ENCODE data around the gene GALNS.

Gene GALNS

DNA sequence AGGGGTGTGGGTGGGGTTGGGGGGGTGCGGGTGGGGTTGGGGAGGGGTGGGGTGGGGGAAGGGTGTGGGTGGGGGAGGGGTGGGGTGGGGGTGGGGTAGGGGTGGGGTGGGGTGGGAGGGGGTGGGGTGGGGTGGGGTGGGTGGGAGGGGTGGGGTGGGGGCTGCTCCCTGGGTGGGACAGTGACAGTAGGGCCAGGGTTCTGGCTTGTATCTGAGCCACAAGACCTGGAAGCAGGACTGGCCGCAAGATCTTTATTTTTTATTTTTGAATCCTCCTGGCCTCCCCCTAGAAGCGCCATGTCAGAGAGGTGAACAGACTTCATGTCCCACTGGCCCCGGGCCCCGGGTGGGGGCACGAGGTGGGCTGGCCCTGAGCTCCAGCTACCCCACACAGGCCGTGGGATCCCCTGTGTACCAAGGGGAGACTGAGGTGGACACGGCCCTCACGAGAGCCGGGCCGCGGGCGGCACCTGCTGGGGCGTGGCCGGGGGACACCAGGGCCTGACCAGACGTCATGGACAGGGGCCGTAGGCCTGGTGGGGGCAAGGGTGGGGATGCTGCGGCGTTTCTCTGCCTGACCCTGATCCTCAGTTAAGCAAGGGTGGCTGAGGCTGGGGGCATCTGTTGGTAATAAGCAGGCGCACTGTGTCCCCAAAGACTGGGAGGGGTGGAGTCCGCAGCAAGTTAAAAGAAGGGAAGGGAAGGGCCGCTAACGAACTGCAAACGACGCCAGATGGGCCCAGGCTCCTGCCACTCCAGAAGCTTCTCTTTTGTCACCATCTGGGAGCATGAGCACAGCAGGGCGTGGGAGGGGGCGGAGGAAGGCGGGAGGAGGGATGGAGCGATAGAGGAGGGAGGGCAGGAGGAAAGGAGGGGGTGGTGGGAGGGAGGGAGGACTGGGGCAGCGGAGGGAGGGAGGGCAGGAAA lies 32.0 kb upstream of the GALNS start:
- no peak for DNase-seq (ENCODE audit: low read depth)

DNA sequence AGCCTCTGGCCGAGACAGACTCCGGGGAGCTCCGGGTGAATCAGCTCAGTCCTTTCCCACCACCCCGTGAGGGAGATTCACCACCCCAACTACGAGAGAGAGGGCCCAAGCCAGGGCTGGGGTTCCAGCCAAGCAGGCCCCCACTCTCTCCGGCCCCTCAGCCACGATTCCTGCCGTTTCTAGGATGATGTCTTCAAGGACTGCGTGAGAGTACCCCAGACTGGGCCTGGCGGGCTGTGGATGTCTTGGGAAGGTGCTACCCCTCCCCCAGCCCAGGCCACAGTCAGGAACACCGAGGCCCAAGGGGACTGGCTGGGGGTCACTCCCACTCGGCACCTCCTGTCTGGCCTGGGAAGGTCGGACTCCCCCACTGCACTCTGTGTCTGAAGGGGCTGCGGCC lies 31.3 kb upstream of the GALNS start:
- no peak for DNase-seq (ENCODE audit: low read depth)

DNA sequence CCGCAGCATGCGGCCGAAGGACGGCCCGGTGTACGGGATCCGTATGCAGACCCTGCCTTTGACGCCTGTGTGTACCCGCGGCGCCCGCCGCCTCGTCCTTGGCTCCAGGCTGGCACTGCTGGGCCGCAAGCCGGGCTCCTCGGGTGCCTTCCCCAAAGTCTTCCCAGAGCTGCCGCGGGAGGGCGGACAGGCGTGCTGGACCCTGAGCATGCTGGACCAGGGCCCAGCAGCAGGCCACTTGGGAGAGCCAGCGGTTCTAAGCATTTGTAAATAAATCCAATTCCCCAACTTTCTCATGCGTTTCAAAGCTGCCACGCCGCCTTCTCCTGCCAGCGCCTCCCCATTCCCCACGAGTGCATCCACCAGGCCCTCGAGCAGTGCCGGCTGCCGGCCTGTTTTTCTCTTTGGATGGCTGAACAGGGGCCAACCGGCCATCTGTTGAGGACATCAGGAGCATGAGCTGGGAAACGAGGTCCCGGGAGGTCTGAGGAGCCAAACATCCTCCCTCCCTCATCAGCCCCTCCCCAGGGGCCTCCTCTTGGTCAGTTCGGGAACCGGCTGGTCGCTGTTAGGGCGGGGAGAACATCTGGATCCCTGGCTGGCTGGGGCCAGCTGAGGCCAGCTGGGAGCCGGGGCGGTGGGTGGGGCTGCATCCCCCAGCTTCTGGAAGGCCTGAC lies 30.2 kb upstream of the GALNS start:
- DNase-seq (ENCODE audit: low read depth) = peak; percentile 92

DNA sequence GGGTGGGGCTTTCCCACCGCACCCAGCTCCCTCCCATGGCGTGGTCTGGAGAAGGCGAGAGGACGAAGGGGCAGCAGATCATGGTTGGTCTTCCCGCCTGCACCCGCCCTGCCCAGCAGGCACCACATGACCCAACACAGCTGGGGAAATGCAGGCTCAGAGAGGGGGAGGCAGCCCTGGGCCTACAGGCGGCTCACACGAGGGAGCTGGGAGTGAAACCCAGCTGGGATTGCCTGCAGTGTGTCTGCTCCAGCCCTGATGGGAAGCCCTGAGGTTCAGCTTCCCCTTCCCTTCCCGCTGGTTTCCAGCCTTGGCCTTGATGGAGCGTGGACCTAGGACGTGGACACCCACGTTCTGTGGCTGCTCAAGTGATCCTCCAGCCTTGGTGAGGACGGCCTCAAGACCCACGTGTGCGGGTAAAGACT lies 29.7 kb upstream of the GALNS start:
- peak; percentile 3 for DNase-seq (ENCODE audit: low read depth)

DNA sequence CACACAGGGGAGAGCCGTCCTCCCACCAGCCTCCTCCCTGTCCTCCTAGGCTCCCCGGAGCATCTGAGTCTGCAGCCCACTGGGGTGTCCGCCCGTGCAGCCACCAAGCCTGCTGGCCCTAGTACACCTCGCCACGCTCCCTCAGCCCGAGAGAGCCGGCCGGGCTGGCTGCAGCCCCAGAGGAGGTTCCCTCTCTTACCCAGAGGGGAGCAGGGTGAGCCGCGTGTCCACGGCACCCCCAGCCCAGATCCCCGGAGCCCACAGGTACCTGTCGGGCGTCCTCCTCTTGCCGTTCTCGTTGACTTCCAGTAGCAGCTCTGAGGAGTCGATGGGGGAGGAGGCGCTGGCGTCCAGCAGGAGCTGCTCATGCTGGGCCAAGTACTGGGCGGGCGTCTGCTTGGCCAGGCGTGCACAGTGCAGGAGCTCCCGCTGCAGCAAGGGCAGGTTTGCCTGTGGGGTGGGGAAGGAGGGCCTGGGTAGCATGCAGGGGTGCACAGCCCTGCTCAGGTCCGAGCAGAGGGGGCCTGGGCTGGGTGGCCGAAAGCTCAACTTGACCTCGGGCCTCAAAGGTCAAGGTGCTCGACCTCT lies 29.0 kb upstream of the GALNS start:
- DNase-seq (ENCODE audit: low read depth) = no peak

DNA sequence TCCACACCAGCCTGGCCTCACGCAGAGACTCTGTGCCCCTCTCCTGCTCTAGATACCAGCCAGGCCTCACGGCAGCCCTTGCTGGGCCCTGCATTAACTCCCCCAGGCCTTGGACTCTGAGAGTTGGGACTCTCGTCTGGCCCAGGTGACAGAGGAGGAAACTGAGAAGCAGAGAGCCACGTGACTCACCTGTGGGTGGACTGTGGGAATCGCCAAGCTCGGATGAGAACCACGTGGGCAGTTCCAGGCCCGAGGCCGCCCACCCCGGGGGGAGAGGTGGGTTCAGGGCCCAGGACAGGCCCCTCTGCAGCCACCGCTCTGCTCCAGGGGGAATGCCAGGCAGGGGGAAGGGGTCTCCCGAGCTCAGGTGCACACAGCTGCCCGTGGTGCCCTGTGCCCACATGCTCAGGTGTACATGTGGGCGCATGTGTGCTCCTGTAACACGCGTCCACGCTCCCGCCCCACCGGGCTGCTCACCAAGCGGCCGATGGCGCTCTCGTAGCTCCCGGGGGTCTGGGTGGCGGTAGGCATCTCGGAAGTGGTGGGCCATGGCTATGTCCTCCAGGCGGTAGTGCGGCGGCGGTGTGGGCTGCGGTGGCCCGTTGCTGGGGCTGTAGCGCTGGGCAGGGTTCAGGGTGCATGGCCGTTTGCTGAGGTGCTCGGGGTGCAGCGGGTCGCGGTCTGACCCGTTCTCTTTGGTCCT lies 28.0 kb upstream of the GALNS start:
- no peak for DNase-seq (ENCODE audit: low read depth)

DNA sequence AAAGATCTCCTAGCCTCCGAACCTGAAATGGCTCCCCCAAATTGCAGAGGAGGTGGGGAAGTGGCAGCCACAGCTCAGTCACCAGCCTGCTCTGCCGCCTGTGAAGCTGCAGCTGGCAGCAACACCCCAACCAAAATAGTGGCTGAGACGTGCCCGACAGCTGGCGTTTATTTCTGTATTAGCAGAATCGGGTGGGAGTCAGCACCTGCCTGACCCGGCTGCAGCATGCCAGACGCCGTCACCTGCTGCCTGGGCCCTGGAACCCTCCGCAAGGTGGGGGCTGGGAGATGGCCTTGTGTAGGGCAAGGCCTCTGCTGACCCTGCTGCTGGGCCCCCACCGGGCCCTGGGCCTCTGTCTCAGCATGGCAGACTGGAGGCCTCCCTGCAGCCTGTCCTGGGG lies 27.2 kb upstream of the GALNS start:
- DNase-seq (ENCODE audit: low read depth) = no peak

DNA sequence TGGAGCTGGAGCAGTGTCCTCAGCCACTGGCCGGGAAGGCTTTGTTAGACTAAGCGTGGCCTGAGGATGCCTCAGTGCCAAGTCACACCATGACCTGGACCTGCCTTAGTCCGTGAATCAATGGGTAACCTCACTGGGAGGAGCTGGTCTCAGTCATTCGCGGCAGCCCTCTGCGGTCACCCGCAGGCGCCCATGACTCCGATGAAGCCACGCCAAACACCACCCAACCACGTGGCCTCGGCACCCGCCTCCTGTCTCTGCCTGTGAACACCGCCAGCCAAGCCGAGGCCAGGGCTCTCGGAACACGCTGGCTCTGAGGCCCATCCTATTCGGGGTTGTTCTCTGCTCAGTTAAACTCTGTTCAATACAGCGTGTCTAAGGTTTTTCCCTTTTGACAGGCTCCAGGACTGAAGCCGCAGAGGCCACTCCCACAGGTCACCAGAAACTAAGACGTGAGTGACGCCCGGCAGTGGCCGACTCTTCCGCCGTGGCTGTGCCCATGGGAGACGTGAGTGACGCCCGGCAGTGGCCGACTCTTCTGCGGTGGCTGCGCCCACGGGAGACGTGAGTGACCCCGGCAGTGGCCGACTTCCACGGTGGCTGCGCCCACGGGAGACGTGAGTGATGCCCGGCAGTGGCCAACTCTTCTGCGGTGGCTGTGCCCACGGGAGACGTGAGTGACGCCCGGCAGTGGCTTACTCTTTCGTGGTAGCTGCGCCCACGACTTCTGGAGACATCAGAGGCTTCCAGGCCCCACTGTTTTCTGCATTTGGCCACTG lies 26.6 kb upstream of the GALNS start:
- no peak for DNase-seq (ENCODE audit: low read depth)

DNA sequence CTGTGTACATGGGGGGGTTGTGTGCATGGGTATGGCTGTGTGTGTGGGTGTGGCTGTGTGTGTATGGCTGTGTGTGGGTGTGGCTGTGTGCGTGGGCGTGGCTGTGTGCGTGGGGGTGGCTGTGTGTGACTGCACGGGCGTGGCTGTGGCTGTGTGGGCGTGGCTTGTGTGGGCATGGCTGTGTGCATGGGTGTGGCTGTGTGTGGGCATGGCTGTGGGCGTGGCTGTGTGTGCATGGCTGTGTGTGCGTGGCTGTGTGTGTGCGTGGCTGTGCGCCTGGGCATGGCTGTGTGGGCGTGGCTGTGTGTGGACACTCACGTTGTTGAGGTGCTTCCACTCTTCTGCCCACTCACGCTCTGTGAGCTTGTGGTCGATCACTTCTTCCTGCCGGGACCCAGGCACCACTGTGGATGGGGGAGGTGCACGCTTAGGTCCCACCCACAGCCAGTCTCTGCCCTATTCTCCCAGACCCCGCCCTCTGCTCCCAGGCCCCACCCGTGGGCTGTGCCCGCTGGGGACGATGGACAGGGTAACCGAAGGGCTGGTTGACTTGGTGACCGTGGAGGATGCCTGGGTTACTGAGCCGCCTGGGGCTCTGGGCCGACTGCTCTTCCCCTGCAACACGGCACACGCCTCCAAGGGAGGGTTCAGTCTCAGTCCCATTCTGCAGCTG lies 25.7 kb upstream of the GALNS start:
- DNase-seq (ENCODE audit: low read depth) = no peak

DNA sequence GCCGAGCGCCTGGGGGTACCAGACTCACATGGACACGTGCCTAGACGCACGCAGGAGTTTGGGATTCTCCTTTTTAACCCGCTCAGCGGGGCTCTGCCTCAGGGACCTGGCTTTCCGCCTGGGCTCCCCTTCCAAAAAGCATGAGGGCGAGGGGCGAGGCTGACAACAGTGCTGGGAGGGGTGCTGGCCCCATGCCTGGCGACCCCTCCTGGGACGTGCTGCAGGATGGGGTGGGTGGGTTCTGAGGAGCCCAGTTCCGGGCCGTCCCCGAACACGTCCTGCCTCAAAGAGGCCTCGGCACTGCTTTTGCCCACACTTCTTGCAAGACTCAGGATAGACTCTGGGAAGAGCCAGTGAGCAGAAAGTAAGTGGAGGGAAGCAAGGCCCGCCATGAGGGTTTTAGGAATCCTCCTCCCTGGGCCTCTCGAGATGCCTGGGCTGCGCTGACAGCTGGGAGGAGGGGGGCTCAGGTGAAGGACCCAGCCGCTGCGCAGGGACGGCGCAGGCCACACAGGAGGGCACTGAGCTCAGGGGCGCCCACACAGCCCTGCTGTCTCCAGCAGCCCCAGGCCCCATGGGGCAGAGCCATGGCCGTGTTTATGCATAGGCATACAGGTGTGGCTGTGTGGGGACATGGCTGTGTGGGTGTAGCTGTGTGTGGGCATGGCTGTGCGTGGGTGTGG lies 25.1 kb upstream of the GALNS start:
- DNase-seq (ENCODE audit: low read depth) = no peak

DNA sequence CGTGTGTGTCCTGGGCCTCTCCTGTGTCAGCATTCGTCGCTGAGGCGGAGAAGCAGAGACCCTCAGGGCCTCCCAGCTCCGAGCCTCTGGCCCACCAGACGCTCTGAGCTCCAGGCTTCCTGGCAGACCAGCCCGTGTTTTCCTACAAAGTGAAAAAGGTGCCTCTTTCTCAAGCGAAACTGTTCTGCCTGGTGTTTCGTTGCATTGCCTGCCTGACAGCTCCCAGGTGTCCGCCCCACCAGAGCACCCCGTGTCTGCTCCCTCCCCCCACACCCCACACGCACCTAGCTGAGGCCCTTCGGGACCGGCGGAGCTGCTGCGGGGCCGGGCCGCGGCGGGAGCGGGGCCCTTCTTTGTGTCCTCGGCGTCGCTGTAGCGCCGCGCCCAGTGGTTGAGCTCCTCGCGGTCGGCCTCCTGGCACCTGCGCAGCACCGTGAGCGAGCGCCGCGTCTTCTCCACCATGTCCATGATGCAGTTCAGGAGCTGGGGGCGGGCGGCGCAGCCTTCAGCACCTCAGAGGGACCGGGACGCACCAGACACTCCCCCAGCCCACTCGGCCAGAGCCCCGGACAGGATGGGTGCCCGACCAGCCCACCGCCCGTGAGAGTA lies 24.4 kb upstream of the GALNS start:
- no peak for DNase-seq (ENCODE audit: low read depth)

DNA sequence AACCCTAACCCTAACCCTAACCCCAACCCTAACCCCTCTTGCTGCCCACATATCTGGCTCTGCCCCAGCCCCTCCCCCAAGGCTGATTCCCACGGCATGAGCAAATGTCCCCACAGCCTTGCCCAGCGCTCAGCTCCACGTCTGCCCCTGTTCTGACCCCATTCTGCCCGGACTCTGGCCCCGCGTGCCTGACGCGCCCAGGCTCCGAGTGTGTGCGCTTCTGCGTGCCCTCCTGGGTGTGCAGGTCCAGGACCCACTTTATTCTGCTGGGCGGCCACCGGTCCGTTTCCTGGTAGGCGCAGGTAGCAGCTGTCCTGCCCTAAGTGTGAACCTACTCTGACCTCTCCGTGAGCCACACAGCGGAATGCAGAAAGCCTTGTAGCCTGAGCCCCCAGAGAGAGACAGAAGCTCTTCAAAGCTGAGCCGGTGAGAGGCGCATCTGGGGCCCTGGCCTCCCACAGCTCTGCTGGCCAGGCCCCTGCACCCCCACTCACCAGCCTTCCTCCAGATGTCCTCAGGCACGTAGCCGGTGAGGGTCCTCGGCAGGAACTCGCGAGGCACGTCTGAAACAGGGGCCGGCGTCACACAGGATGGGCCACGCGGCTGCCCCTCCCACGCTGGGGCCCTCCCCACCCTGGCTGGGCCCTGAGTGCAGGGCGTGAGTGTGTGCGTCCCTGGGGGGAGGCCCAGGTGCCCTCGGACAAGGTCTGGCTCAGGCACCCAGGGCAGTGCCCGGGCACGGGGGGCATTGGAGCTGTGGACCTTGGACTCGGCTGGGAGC lies 23.7 kb upstream of the GALNS start:
- DNase-seq (ENCODE audit: low read depth) = no peak

DNA sequence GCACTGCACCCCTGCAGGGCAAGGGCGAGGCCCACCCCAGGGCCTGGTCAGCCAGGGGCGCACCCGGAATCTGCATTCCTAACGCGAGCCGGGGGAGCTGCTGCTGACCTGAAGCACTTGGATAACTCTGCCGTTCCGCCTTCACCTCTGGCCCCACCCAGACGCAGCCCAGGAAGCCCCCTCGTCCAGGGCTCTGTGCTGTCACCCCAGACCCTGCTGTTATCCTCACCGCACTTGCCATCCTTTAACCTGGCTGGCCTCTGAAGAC lies 23.0 kb upstream of the GALNS start:
- no peak for DNase-seq (ENCODE audit: low read depth)

DNA sequence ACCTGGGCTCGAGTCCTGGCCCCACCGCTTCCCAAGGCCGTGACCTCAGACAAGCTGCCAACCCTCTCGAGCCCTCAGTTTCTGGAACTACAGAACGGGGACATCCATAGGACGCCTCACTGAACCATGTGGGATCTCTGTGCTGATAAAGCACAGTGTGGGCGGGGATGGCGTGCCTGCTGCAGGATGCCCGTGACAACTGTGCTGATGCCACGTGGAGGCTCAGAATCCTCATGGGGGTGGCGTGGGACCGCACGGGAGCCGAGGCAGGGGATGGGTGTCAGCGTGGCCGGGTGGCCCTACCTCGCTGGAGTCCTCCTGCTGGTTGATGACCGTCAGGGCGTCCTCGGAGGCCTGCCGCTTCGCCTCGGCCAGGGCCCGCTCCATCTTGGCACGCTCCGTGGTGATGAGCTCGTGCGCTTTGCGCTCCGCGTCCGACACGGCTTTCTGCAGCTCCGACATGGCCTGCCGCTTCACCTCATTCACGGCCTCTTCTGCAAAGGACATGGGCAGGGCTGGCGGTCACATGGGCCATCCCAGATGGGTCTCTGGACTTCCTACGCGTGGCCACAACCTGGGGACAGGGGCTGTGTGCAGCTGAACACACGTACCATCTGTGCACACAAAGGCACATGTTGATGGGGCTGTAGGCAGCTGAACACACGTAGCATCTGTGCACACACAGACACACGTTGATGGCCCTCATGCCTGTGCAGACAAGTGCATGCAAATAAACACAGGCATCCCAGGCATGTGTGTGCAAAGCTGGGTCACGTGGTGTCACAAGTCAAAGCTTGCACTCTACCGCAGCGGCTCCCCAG lies 22.4 kb upstream of the GALNS start:
- no peak for DNase-seq (ENCODE audit: low read depth)

DNA sequence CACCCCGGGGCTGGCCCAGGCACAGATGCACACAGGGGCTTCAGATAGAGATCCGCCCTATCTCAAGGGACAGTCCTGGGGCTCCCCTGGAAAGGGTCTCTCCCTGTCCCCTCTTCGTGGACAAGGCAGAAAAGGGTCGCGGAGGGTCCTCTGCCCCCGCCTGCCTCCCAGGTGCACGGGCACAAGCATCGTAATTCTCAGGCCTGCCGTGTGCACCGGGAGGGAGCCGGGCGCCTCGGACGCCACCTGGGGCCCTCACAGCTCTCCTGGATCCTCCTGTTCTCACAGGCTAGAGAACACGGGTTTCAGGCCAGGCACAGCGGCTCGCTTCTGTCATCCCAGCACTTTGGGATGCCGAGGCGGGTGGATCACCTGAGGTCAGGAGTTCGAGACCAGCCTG lies 21.6 kb upstream of the GALNS start:
- no peak for DNase-seq (ENCODE audit: low read depth)

DNA sequence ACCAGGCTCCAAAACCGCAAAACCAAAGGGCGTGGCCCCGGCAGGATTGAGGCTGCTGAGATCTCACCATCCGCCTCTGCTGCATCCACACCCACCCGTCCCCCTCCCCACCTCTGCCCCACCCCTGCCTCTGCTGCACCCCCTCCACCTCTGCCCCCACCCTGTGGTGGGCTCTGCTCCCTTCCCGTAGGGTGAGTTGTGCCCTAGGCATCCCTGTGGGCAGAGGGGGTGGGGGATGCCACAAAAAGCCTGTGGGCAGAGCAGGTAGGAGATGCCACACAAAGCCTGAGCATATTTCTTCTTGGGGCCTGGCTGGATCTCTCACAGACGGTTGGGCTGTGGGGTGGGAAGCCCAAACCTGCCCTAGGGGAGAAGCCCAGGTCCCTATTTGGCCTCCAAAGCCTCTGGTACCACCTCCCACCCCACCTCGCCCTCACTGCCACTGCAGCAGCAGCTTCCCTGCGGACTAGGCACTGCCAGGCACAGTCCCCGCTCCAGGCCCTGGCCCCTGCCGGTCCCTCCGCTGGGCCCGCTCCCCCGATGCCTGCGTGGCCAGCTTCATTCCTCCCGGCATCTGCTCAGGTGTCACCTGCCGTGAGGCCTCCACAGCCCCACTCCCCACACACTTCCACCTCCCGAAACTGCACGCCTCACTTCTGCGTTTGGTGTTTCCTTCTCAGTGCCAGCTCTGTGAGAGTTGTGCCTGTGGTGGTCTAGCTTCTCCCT lies 21.0 kb upstream of the GALNS start:
- DNase-seq (ENCODE audit: low read depth) = no peak

DNA sequence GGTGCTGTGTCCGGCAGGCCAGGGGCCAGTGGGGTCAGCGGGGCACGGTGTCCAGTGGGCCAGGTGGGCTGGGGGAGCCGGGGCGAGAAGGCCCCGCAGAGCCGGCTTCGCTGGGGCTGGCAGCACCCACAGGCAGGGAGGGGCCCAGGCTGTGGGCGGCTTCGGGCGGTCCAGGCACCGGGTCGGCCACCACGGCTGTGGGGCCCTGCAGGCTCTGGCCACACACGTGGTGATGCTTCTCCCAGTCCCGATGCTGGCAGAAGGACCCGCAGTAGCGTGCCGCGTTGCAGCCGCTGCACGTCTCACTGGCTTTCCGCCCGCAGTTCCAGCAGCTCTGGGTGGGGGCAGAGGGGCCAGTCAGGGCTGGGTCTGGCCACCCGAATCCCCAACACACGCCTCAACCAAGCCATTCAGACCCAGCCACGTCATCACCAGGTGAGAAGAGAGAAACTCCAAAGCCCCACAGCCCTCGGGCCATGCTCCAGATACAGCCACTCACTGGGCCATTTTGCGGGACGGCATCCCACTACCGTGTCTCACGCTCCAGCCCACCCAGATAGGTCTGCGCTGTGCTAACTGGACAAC lies 20.3 kb upstream of the GALNS start:
- no peak for DNase-seq (ENCODE audit: low read depth)

All from fibroblast of gingiva (primary cell).